HG03196 (cell line): ENCODE measurements around the gene SRF.

Experiments used
- ATAC-seq: cut with Tn5 transposase; IDR thresholded peaks from one replicate; pipeline ENCODE4 v1.9.1; 2021; ENCODE audit not compliant: unreplicated experiment

The SRF gene

GRCh38 chr6:43207286-43207685 lies 36.2 kb downstream of the SRF start:
- no peak for ATAC-seq

- ATAC-seq = no peak
Observed at GRCh38 chr6:43211955-43212354, 40.9 kb downstream of the SRF start.

- no peak for ATAC-seq
Observed at GRCh38 chr6:43213431-43213830, 42.4 kb downstream of the SRF start.

- ATAC-seq = no peak
Observed at GRCh38 chr6:43215066-43215465, 44.0 kb downstream of the SRF start.

- no peak for ATAC-seq
Observed at GRCh38 chr6:43216200-43216599, 45.1 kb downstream of the SRF start.

GRCh38 chr6:43217351-43217750 lies 46.3 kb downstream of the SRF start:
- no peak for ATAC-seq

GRCh38 chr6:43219119-43219518 lies 48.0 kb downstream of the SRF start:
- ATAC-seq = no peak

GRCh38 chr6:43219814-43220213 lies 48.7 kb downstream of the SRF start:
- ATAC-seq = no peak

- ATAC-seq = no peak
Observed at GRCh38 chr6:43220439-43220951, 49.4 kb downstream of the SRF start.

GRCh38 chr6:43221046-43221972 lies 50.2 kb downstream of the SRF start:
- ATAC-seq = no peak

GRCh38 chr6:43222418-43223059 lies 51.5 kb downstream of the SRF start:
- no peak for ATAC-seq

GRCh38 chr6:43223175-43223574 lies 52.1 kb downstream of the SRF start:
- no peak for ATAC-seq

- no peak for ATAC-seq
Observed at GRCh38 chr6:43226192-43226851, 55.3 kb downstream of the SRF start.

- no peak for ATAC-seq
Observed at GRCh38 chr6:43228951-43229802, 58.1 kb downstream of the SRF start, which contains the start of gene DNPH1. TSS of gene DNPH1 (minus strand) at chr6:43229481. CDS start at chr6:43229456, 25 bp downstream.

GRCh38 chr6:43229803-43230620 lies 58.9 kb downstream of the SRF start:
- no peak for ATAC-seq

- no peak for ATAC-seq
Observed at GRCh38 chr6:43231053-43231452, 60.0 kb downstream of the SRF start.
